Naive thymus-derived CD8-positive, alpha-beta T cell (primary cell): ENCODE data around the gene INPP5E. TPM values are rescaled to one million over a fixed set of nuclear protein-coding genes. Genes with fewer than 3 reads are reported as not detected.
A peak's percentile ranks its signal among the peaks of the same experiment; 100 is the strongest.

Experiments
- ATAC-seq, 2 donors: fragments of 150-1000 bp; cut with Tn5 transposase in 1 of 2; sonication (Bioruptor Pico), chemical (Tn5 transposase) in 1 of 2; 1 replicate in 1 of 2; 2 replicates in 1 of 2; pipeline ENCODE4 v1.10.0; 2021; ENCODE audit warnings: mild to moderate bottlenecking in 2 of 2, moderate library complexity in 2 of 2
- POLR2A ChIA-PET: fragments of 350-600 bp; sonication (Branson Sonifier 250); formaldehyde crosslinking; loops from one replicate; lab custom pipeline; 2021; ENCODE audit warnings: antibody characterized with exemption; lab: Charles Lee
- DNase-seq, 10 donors: peaks; one replicate each; pipeline versions ENCODE4 v3.0.0 to v3.0.0-alpha.2; 2020 to 2022
- H3K27ac Mint-ChIP-seq, 10 donors: one replicate each; pipeline ENCODE4 v1.8.0; 2020 to 2022; ENCODE audit warnings: mild to moderate bottlenecking in 10 of 10, mixed read lengths in 10 of 10, moderate library complexity in 4 of 10, inconsistent platforms in 1 of 10
- H3K27me3 Mint-ChIP-seq, 5 donors: one replicate each; pipeline ENCODE4 v1.8.0; 2021 to 2022; ENCODE audit warnings: mixed read lengths in 5 of 5
- H3K36me3 Mint-ChIP-seq, 3 donors: one replicate each; pipeline ENCODE4 v1.8.0; 2020 to 2022; ENCODE audit warnings: mixed read lengths in 3 of 3, mild to moderate bottlenecking in 2 of 3, inconsistent platforms in 1 of 3
- H3K4me1 Mint-ChIP-seq, 4 donors: one replicate each; pipeline ENCODE4 v1.8.0; 2021 to 2022; ENCODE audit warnings: mixed read lengths in 4 of 4
- H3K4me3 Mint-ChIP-seq, 10 donors: one replicate each; pipeline ENCODE4 v1.8.0; 2020 to 2022; ENCODE audit warnings: mild to moderate bottlenecking in 10 of 10, mixed read lengths in 10 of 10, moderate library complexity in 6 of 10, inconsistent platforms in 1 of 10
- H3K9me3 Mint-ChIP-seq, 9 donors: one replicate each; pipeline ENCODE4 v1.8.0; 2020 to 2022; ENCODE audit warnings: mixed read lengths in 9 of 9, mild to moderate bottlenecking in 3 of 9, inconsistent platforms in 1 of 9, moderate library complexity in 1 of 9
- polyA plus RNA-seq, 3 donors: library from polyadenylated mRNA; unstranded; fragments of 300-500 nt; fragmentation: Illumina TruSeq; gene quantifications; one replicate each; pipeline ENCODE4 v1.2.3, GENCODE V29; 2021
- total RNA-seq, 8 experiments: library from RNA in 2 of 8; stranded (reverse) in 2 of 8; gene quantifications; one replicate each; pipeline ENCODE4 v1.2.3 and lab custom pipeline; 2021 to 2026

INPP5E gene
- total and polyA plus RNA-seq, 5 experiments from 2014 or later, result 0.90 to 27.3 (median 4.4) TPM

DNA sequence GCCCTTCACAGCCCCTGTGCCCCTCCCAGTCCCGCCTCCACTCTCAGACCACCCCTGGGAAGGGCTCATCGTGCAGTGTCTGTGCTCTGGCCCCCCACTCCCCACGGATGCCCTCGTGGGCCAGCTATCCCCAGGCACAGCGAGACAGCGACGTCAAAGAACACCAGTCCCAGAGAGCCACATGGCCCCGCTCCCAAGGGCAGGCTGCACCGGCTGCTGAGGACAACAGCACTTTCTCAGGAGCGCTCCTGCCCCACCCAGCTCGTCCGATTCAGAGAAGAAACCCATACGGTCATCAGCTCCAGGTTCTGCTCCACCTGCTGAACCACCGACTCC is 34.9 kb downstream of the INPP5E start:
- ATAC-seq (no peak), DNase-seq (no peak)
- POLR2A ChIA-PET, result interaction anchor here (0.6 kb wide), 1 partner anchor 17 kb away, joined by 5 read pairs; no protein-coding TSS in a partner anchor
- peaks cover 0 to 39% (median 5%) of the 10 kb centered on the region in 3 donors for H3K36me3 Mint-ChIP-seq
- peak overlapping the region; percentile 66 to 96 (median 86) for H3K27ac Mint-ChIP-seq
- H3K27me3 Mint-ChIP-seq, result no peaks in the 10 kb centered on the region
- H3K4me1 Mint-ChIP-seq, result peaks cover 29 to 79% (median 58%) of the 10 kb centered on the region in 4 donors
- H3K4me3 Mint-ChIP-seq, result peak overlapping the region in 8 of 10 donors; percentile 40 to 77 (median 70)
- no peaks in the 10 kb centered on the region for H3K9me3 Mint-ChIP-seq

DNA sequence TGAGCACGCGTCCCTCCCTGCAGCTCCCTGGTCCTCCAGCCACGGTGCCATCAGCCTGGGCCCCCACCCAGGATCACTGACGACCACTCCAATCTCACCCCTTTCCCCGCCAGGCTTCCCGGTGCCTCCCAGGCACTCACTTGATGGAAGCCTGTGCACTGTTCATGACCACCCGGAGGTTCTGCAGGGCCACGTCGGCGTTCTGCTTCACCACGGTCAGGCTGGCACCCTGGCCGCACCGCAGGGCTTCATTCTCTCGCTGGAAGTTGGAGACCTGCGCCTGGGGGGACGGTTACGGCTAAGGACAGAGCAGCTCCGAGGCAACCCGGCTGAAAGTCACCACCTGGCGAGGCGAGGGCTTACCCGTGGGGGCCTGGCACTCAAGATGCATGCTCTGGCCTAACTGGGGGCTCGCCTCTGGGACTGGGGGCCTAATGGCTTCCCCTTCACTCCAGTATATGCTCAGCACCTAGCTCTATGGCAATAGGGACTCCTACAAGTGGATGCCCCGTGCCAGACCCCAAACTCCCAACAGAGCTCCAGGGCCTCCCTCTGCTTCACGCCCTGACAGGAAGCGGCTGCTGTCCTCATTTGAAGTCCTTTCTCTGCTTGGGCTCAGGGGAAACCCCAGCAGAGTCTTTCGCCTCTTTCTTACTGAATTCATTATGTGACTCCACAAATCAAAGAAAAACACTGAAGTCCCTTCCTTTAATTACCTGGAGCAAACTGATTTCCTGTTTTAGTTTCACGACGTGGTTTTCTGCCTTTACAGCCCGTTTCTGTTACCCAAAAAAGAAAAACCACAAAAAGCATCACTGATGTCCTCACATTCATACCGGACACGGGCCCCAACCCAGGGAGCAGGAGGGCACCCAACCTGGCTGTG is 35.5 kb downstream of the INPP5E start:
- peak; percentile 5 to 8 for ATAC-seq
- POLR2A ChIA-PET, result interaction anchor here (0.6 to 5.7 kb wide), 4 partner anchors 9 to 40 kb away, joined by 3 to 34 read pairs (median 4); partner anchors contain the start of gene DNLZ
- H3K4me3 Mint-ChIP-seq, result peak overlapping the region; percentile 39 to 77 (median 70)
- peaks cover 32 to 75% (median 55%) of the 10 kb centered on the region in 4 donors for H3K4me1 Mint-ChIP-seq
- no peaks in the 10 kb centered on the region for H3K9me3 Mint-ChIP-seq
- peak overlapping the region; percentile 74 to 96 (median 88) for H3K27ac Mint-ChIP-seq
- no peaks in the 10 kb centered on the region for H3K27me3 Mint-ChIP-seq
- H3K36me3 Mint-ChIP-seq, result peaks cover 0 to 39% (median 5%) of the 10 kb centered on the region in 3 donors
- peak in 4 of 10 donors; percentile 13 to 36 (median 25) for DNase-seq

DNA sequence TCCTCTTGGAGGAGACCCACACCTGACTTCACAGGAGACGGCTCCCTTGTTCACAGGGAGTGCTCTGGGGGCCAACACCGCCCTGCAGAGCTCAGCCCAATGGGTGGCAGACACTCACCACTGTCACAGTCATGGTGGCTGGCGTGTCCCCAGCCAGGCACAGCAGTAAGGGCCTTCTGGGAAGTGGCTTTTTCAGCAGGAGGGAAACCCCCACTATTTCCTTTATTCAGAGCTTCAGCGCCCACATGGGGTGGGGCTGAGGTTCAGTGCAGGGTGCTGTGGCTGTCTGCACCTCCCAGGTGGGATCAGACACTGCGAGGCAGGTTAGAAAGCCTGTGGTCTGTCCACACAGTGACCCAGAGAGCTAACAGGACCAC is 36.1 kb downstream of the INPP5E start:
- Mint-ChIP-seq H3K4me3 (peak overlapping the region; percentile 24 to 77 (median 70)), H3K27me3 (no peaks in the 10 kb centered on the region), H3K9me3 (no peaks in the 10 kb centered on the region), H3K4me1 (peaks cover 29 to 75% (median 55%) of the 10 kb centered on the region in 4 donors), H3K36me3 (peaks cover 0 to 34% (median 5%) of the 10 kb centered on the region in 3 donors), H3K27ac (peak overlapping the region in 9 of 10 donors; percentile 74 to 96 (median 88))
- POLR2A ChIA-PET, result interaction anchor here (1.1 to 5.7 kb wide), 3 partner anchors 10 to 40 kb away, joined by 3 to 34 read pairs (median 4); partner anchors contain the start of gene DNLZ
- DNase-seq (peak; percentile 40 to 81 (median 68)), ATAC-seq (peak; percentile 85 to 91)

DNA sequence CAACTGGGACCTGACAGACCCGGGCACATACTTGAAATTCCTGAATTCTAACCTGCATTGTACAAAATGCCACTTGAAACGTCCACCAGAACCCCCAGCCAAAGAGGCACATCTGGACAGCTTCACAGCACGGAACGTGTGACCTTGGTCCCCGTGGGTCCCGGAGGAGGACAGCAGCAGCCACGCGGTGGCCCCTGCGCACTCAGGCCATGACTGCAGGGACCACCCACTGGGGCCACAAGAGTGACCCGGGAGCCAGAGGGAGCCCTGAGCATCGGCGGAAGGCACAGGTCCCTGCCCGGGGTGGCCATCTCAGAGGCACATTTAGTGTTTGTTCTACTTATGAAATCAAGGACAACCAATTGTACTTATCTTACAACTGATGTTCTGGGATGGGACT is 37.6 kb downstream of the INPP5E start:
- H3K9me3 Mint-ChIP-seq, result no peaks in the 10 kb centered on the region
- ATAC-seq (no peak), DNase-seq (no peak)
- peaks cover 0 to 27% (median 3%) of the 10 kb centered on the region in 3 donors for H3K36me3 Mint-ChIP-seq
- peak overlapping the region in 7 of 10 donors; percentile 36 to 84 (median 54) for H3K27ac Mint-ChIP-seq
- POLR2A ChIA-PET, result interaction anchor here (3.1 to 5.7 kb wide), 2 partner anchors 7 to 38 kb away, joined by 25 to 34 read pairs; partner anchors contain the start of genes DNLZ, ENTR1 and PMPCA
- peaks cover 27 to 69% (median 51%) of the 10 kb centered on the region in 4 donors for H3K4me1 Mint-ChIP-seq
- H3K27me3 Mint-ChIP-seq, result no peaks in the 10 kb centered on the region
- peak overlapping the region in 1 of 10 donors; percentile 54 for H3K4me3 Mint-ChIP-seq

- Mint-ChIP-seq H3K4me3 (peak overlapping the region in 9 of 10 donors; percentile 26 to 60 (median 52)), H3K27me3 (no peaks in the 10 kb centered on the region), H3K4me1 (peaks cover 27 to 67% (median 49%) of the 10 kb centered on the region in 4 donors), H3K9me3 (no peaks in the 10 kb centered on the region), H3K27ac (peak overlapping the region in 6 of 10 donors; percentile 19 to 72 (median 45)), H3K36me3 (peaks cover 0 to 24% (median 3%) of the 10 kb centered on the region in 3 donors)
- POLR2A ChIA-PET, result interaction anchor here (0.6 to 5.7 kb wide), 5 partner anchors 8 to 79 kb away, joined by 3 to 34 read pairs (median 3); partner anchors contain the start of genes DNLZ, ENTR1 and PMPCA
- no peak for ATAC-seq
- DNase-seq, result no peak
Observed at GRCh38 chr9:136401173-136401922, 38.3 kb downstream of the INPP5E start.

DNA sequence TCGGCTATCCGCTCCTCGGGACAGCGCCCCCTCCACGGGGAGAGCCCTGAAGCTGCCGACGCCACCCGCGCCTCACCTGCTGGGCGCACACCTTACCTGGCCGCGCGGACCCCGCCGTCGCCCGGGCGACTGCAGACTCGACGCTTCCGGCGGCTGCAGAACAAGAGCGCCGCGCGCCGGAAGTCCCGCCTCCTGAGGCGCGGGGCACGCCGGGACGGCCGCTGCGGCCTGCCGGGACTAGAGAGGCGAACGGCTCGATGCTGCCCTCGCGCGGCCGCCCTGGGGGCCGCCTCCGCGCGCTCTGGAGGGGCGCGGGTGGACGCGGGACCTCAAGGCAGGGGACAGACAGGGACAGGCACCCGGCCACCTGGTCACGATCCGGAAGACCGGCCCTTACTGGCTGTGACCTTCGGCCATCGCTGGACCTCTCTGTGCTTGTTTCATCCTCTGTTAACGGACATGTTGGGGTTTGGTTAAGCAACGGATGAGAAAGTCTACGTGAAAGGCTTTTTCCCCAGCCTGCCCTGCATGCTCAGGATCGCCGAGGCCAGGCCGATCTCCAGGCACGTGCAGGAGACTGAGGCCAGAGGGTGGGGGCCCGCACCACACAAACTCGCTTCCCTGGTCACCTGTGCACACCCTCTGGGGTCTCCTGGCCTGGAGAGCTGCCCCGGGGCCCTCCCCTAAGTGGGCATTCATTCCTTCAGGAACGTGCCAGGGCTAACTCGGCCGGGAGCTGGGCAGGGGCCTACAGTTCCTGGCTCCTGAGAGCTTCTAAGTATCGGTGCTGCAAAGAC is 39.4 kb downstream of the INPP5E start, which contains the start of gene SNAPC4:
TSS of gene SNAPC4 (minus strand) at position 133 of the 797 bp plus-strand sequence. CDS start 1,742 bp downstream, outside the sequence.
- no peaks in the 10 kb centered on the region for H3K27me3 Mint-ChIP-seq
- peak; percentile 68 to 74 for ATAC-seq

DNA sequence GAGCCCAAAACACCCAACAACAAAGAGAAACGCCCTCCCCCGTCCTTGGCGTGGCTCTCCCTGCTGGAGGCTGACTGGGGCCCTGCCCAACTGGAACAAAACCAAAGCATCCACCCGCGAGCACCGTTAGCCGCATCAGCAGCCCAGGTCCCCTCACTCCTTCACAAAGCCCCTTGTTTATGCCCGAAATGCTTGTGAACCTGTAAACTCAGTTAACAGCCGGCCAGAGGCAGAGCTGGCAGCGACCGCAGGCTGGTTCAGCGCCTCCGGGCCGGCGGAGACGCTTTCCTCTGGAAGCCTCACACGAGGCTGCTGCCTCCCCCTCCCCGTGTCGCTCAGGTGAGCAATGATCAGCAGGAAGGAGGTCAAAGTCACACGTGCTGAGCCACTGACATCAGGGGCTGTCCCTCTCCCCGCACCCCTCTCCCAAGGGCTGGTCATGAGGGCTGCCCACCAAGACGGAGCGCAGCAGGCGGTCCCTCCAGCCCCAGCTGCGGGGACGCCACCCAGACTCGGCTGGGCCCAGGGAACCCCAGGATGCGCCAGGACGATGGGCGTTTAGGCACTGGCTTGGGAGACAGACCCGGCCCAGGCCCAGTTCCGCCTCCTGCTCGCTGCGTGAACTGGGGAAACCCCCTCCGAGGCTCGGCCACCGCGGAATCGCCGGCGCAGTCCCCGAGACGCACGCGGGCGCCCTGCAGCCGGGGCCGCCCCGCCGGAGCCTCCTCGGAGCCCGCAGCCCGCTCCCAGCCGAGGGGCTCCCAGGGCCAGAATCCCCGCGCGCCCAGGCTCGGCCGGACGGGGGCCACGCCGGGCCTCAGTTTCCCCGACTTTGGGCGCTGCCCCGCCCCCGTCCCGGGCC is 40.2 kb downstream of the INPP5E start:
- Mint-ChIP-seq H3K9me3 (no peaks in the 10 kb centered on the region), H3K27ac (peak overlapping the region in 9 of 10 donors; percentile 27 to 89 (median 73)), H3K4me1 (peaks cover 19 to 50% (median 36%) of the 10 kb centered on the region in 4 donors), H3K4me3 (peak overlapping the region; percentile 75 to 91 (median 82)), H3K36me3 (peaks cover 0 to 24% (median 3%) of the 10 kb centered on the region in 3 donors), H3K27me3 (no peaks in the 10 kb centered on the region)
- DNase-seq (peak in 4 of 10 donors; percentile 7 to 34 (median 16)), ATAC-seq (peak in 1 of 2 donors; percentile 12)
- POLR2A ChIA-PET, result interaction anchor here (1.1 to 5.7 kb wide), 3 partner anchors 10 to 36 kb away, joined by 3 to 34 read pairs (median 25); partner anchors contain the start of genes DNLZ, ENTR1 and PMPCA

More for the DNA sequence above, 39.4 kb downstream of the INPP5E start, which contains the start of gene SNAPC4:
- Mint-ChIP-seq H3K4me1 (peaks cover 27 to 58% (median 45%) of the 10 kb centered on the region in 4 donors), H3K4me3 (peak within 1 kb of the TSS; percentile 75 to 91 (median 82)), H3K27ac (peak within 1 kb of the TSS in 9 of 10 donors; percentile 27 to 89 (median 73)), H3K36me3 (peaks cover 0 to 23% (median 3%) of the 10 kb centered on the region in 3 donors), H3K9me3 (no peaks in the 10 kb centered on the region)
- peak; percentile 76 to 93 (median 84) for DNase-seq
- POLR2A ChIA-PET, result interaction anchor here (0.6 to 5.7 kb wide), 6 partner anchors 9 to 80 kb away, joined by 3 to 34 read pairs (median 3); partner anchors contain the start of genes DNLZ, ENTR1 and PMPCA

DNA sequence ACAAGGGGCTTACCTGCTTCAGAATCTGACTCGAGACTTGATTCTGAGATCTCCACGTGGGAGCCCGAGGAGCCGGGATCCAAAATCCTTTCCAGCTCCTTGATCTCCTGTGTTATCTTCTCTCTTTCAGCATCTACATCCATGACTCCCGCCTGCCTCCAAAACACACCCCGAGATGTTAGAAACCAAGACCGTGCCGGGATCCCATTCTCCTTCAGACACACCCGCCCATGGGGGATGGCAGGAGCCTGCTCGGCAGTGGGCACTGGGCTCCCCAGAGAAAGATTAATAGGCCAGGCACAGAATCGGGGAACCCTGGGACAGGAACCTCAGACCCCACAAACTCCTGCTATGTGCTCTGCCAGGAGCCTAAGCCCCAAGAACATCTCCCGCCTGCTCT is 41.4 kb downstream of the INPP5E start:
- POLR2A ChIA-PET, result interaction anchor here (5.7 kb wide), 1 partner anchor 35 kb away, joined by 34 read pairs; the partner anchor contains the start of gene DNLZ
- H3K4me1 Mint-ChIP-seq, result peaks cover 9 to 39% (median 25%) of the 10 kb centered on the region in 4 donors
- H3K9me3 Mint-ChIP-seq, result no peaks in the 10 kb centered on the region
- peaks cover 0 to 27% (median 3%) of the 10 kb centered on the region in 3 donors for H3K36me3 Mint-ChIP-seq
- ATAC-seq (no peak), DNase-seq (no peak)
- peak overlapping the region; percentile 39 to 91 (median 80) for H3K4me3 Mint-ChIP-seq
- no peaks in the 10 kb centered on the region for H3K27me3 Mint-ChIP-seq
- H3K27ac Mint-ChIP-seq, result peak overlapping the region in 3 of 10 donors; percentile 15 to 75 (median 71)

DNA sequence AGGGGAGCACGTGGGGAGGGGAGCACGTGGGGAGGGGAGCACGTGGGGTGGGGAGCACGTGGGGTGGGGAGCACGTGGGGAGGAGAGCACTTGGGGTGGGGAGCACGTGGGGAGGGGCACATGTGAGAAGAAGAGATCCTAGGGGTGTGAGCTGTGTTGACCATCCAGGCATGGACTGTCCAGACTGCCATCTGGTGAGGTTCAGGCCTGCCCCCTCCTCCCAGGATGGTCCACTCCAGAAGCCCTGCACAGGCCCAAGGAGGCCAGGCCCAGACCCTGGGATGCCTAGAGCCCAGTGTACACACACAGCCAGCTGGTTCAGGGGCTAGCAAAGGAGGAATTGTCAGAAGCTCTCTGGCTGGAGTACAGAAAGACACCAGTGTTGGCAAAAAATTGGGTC is 42.0 kb downstream of the INPP5E start:
- POLR2A ChIA-PET, result no interaction called here
- Mint-ChIP-seq H3K27ac (no peak overlapping the region), H3K36me3 (peaks cover 0 to 28% (median 3%) of the 10 kb centered on the region in 3 donors), H3K4me3 (no peak overlapping the region), H3K4me1 (peaks cover 7 to 37% (median 24%) of the 10 kb centered on the region in 4 donors), H3K9me3 (no peaks in the 10 kb centered on the region), H3K27me3 (no peaks in the 10 kb centered on the region)
- no peak for ATAC-seq
- no peak for DNase-seq

- Mint-ChIP-seq H3K9me3 (no peaks in the 10 kb centered on the region), H3K27ac (no peak overlapping the region), H3K4me1 (peaks cover 7 to 27% (median 17%) of the 10 kb centered on the region in 4 donors), H3K36me3 (peaks cover 0 to 36% (median 4%) of the 10 kb centered on the region in 3 donors), H3K27me3 (no peaks in the 10 kb centered on the region), H3K4me3 (peak overlapping the region in 1 of 10 donors; percentile 49)
- DNase-seq (no peak), ATAC-seq (no peak)
- POLR2A ChIA-PET, result interaction anchor here (0.6 kb wide), 1 partner anchor 849 kb away, joined by 4 read pairs; no protein-coding TSS in a partner anchor
Observed at GRCh38 chr9:136396219-136396515, 43.5 kb downstream of the INPP5E start.
